ENCODE results near the gene ZIC5.

ZIC5 gene

GRCh38 chr13:99995589-99996380 lies 24.2 kb upstream of the ZIC5 start:
- TF ChIP-seq CTCF (IDR thresholded peaks at IDR 0.05; ENCODE audit: low read depth, low read length): no peak
- no peak overlapping the region for H3K4me3 ChIP-seq (replicated peaks in 1 of 2; ENCODE audit: low read depth in 2 of 2, low read length in 2 of 2)
- peak in 1 of 2 donors; percentile 52 for DNase-seq (ENCODE audit: low read depth in 2 of 2)

- no peak overlapping the region for H3K4me3 ChIP-seq (replicated peaks in 1 of 2; ENCODE audit: low read depth in 2 of 2, low read length in 2 of 2)
- no peak for DNase-seq (ENCODE audit: low read depth in 2 of 2)
Measured at GRCh38 chr13:99995104-99995588, 23.6 kb upstream of the ZIC5 start.

GRCh38 chr13:99994638-99995020 lies 23.1 kb upstream of the ZIC5 start:
- no peak for TF ChIP-seq CTCF (IDR thresholded peaks at IDR 0.05; ENCODE audit: low read depth, low read length)
- no peak for DNase-seq (ENCODE audit: low read depth in 2 of 2)

More at GRCh38 chr13:99995104-99995588, 23.6 kb upstream of the ZIC5 start:
- TF ChIP-seq CTCF (IDR thresholded peaks at IDR 0.05; ENCODE audit: low read depth, low read length): no peak

GRCh38 chr13:99993660-99994637 lies 22.4 kb upstream of the ZIC5 start:
- H3K4me3 ChIP-seq (replicated peaks in 1 of 2; ENCODE audit: low read depth in 2 of 2, low read length in 2 of 2): no peak overlapping the region
- TF ChIP-seq CTCF (IDR thresholded peaks at IDR 0.05; ENCODE audit: low read depth, low read length): no peak
- DNase-seq (ENCODE audit: low read depth in 2 of 2): no peak

More at GRCh38 chr13:99994638-99995020, 23.1 kb upstream of the ZIC5 start:
- no peak overlapping the region for H3K4me3 ChIP-seq (replicated peaks in 1 of 2; ENCODE audit: low read depth in 2 of 2, low read length in 2 of 2)

- DNase-seq (ENCODE audit: low read depth in 2 of 2): no peak
- no peak overlapping the region for H3K4me3 ChIP-seq (replicated peaks in 1 of 2; ENCODE audit: low read depth in 2 of 2, low read length in 2 of 2)
- TF ChIP-seq CTCF (IDR thresholded peaks at IDR 0.05; ENCODE audit: low read depth, low read length): no peak
Measured at GRCh38 chr13:99992949-99993351, 21.4 kb upstream of the ZIC5 start.

GRCh38 chr13:99991828-99992775 lies 20.5 kb upstream of the ZIC5 start:
- DNase-seq (ENCODE audit: low read depth in 2 of 2): no peak
- H3K4me3 ChIP-seq (replicated peaks in 1 of 2; ENCODE audit: low read depth in 2 of 2, low read length in 2 of 2): no peak overlapping the region
- no peak for TF ChIP-seq CTCF (IDR thresholded peaks at IDR 0.05; ENCODE audit: low read depth, low read length)

All from cardiac fibroblast (primary cell).